NCI-H774 (cell line): ENCODE data around the gene FAM72D.
"Not testable (repeated sequence)": the region's sequence is repeated elsewhere in the genome, so short reads cannot be mapped to it uniquely, and the experiment has no call there.

Experiments
- DNase-seq: peaks from one replicate; lab custom pipeline; 2025; lab: John Stamatoyannopoulos, UW

The FAM72D gene

DNA sequence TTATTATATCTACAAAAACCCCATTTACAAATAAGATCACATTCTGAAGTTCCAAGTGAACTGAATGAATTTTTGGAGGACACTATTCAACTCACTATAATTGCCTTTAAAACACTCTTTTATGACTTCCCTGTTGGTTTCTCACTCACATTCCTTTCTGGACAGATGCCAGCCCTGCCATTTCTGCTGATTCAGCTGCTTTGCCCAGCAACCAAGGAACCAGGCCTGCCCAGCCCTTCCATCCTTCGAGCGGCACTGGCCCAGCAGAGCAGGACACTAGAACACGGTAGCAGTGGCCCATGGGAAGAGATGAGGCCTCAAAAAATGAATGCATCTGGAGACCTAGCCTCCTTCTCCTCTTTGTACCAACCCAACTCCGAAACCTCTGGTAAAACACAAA, 50.5 kb downstream of the FAM72D start:
- not testable (repeated sequence) for DNase-seq

DNA sequence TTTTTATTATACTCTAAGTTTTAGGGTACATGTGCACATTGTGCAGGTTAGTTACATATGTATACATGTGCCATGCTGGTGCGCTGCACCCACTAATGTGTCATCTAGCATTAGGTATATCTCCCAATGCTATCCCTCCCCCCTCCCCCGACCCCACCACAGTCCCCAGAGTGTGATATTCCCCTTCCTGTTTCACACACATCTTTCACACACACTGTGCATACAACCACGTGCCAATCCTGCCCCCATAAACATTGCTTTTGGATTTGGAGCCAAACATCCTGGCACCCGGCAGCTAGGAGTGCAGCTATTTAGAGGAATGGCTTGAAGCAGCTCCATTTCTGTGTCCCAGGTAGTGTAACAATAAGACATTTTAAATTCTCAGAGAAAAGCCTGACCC, 51.4 kb downstream of the FAM72D start:
- DNase-seq, result not testable (repeated sequence)

DNA sequence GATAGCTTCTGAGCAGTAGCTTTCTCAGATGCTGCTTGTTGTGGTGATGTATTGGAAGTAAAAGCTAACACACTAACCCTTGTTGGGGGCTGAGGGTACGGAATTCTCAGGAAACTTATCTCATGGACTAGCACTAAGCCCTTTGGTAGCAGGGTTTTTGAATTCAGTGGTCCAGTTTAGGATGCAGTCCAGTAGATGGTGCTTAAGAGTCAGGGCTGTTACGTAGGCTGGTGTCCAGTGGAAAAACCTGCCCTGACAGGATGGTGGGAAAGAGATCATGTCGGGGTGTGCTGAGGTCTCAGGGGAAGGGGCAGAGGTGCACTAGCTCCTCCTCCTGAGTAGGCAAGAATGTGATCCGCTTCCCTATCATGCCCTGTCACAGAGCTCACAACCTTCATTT, 59.6 kb downstream of the FAM72D start:
- not testable (repeated sequence) for DNase-seq

DNA sequence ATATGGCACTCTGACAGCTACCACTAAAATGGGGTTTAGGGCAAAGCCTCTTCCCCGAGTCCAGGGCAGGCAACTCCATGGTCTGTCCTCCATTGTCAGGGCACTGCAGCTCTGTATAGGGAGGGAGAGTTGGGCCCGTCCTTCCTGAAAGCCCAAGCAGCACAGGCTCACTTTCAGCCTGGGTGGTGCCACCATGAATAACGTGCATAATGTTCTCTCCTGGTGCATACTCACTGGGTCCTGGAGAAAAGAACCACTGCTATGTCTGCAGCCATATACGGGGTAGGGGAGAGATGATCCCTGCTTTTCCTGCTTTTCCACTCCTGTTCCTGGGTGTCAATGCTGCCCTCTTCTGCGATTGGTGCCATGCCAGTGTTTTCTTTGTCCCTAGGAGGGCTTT, 60.1 kb downstream of the FAM72D start:
- not testable (repeated sequence) for DNase-seq

DNA sequence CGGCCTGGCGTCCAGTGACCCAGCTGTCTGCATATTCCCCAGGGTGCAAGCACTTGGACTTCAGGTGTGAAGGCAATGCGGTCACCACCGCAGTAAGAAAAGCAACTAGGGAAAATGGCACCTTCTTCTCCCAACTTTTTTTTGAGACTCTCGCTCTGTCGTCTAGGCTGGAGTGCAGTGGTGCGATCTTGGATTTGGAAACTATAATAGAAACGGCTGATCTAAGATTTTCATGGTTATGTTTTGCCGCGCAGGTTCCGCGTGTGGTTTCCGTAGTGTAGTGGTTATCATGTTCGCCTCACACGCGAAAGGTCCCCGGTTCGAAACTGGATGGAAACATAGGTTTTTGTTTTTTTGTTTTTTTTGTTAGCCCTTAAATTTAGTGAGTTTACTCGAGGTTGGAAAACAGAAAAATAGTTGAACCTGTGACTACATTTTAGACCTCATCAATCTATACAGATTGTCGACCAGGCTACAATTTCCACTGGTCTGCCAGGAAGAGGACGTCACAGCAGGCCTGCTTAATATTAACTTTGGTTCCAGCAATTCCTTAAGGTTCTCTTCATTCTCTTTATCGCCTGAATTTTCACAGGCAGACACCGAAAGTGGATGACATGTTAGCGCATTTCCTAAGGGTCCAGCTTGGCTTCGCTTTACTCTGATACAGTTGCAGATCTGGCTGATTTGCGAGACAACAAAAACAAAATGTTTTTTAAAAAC, 61.3 kb downstream of the FAM72D start:
- not testable (repeated sequence) for DNase-seq

DNA sequence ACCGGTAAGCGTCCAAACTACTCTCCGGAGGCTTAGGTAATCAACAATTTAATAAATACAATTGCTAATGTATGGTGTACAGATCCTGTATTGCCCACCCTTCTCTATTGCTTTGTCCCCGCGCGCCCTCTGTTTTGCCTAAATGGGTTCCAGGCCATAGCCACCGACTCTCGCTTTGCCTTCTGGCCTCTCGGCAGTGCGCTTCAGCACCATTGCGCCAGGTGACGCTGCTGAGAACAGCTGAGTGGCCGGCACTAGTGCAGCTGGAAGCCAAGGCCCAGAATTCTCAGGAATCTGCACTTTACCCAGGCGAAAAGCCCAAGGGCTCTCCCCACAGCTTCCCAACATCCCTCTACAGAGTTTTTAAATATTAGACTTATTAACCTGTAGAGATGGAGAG, 61.9 kb downstream of the FAM72D start:
- not testable (repeated sequence) for DNase-seq

DNA sequence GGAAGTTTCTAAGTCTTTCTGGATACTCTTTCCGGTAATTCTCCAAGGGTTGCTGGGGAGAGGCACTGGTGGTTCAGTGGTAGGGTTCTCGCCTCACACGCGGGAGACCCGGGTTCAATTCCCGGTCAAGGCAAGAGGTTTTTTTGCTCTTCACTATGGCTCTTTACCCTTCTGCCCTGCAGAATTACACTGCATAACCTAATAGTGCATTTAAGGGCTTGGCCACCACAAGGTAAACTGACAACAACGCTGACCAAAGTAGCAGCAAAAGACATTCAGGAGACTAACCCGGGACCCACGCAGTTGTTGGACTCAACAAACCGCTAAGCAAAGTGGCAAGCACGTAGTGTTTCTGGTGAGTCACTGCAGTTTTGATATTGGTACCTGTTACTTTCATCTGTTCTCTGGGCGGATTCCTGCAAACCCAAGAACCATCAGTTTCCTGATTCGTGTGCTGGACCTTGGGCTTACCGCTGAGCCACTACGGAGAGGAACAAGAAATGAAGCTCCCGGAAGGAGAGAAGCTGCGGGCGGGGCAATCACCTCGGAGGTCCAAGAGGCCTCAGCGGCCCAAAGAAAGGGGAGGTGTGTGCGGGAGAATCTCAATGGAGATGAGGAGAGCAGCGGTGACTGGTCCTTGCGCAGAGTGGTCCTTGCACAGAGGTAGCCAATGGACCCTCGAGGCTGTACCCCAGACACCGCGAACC, 65.4 kb downstream of the FAM72D start:
- DNase-seq, result not testable (repeated sequence)
